Measurements from ENCODE around the gene CAND2.

The CAND2 gene

GRCh38 chr3:12798559-12799179 lies 2.2 kb downstream of the CAND2 start:
- no peaks in the 10 kb centered on the region for H3K36me3 ChIP-seq
- TF ChIP-seq CTCF (IDR thresholded peaks at IDR 0.05; ENCODE audit: low read depth, low read length): no peak
- H3K4me1 ChIP-seq: no peaks in the 10 kb centered on the region
- no peak for DNase-seq
- no peaks in the 10 kb centered on the region for H3K27me3 ChIP-seq
- no peak overlapping the region for H3K4me3 ChIP-seq (ENCODE audit: low read depth, low read length)
- H3K9me3 ChIP-seq: no peaks in the 10 kb centered on the region

- no peak overlapping the region for H3K4me3 ChIP-seq (ENCODE audit: low read depth, low read length)
- no peak for DNase-seq
- H3K36me3 ChIP-seq: no peaks in the 10 kb centered on the region
- H3K27me3 ChIP-seq: no peaks in the 10 kb centered on the region
- no peak for TF ChIP-seq CTCF (IDR thresholded peaks at IDR 0.05; ENCODE audit: low read depth, low read length)
- no peaks in the 10 kb centered on the region for H3K9me3 ChIP-seq
- no peaks in the 10 kb centered on the region for H3K4me1 ChIP-seq
Observed at GRCh38 chr3:12799525-12800440, 3.3 kb downstream of the CAND2 start.

- Histone ChIP-seq H3K4me3 (ENCODE audit: low read depth, low read length) (no peak overlapping the region), H3K36me3 (no peaks in the 10 kb centered on the region), H3K27me3 (no peaks in the 10 kb centered on the region), H3K4me1 (no peaks in the 10 kb centered on the region), H3K9me3 (no peaks in the 10 kb centered on the region)
- DNase-seq: no peak
- no peak for TF ChIP-seq CTCF (IDR thresholded peaks at IDR 0.05; ENCODE audit: low read depth, low read length)
Observed at GRCh38 chr3:12803371-12803770, 6.9 kb downstream of the CAND2 start.

GRCh38 chr3:12807066-12807465 lies 10.6 kb downstream of the CAND2 start:
- H3K9me3 ChIP-seq: no peaks in the 10 kb centered on the region
- no peak for TF ChIP-seq CTCF (IDR thresholded peaks at IDR 0.05; ENCODE audit: low read depth, low read length)
- DNase-seq: no peak
- H3K4me1 ChIP-seq: no peaks in the 10 kb centered on the region
- H3K27me3 ChIP-seq: no peaks in the 10 kb centered on the region
- no peak overlapping the region for H3K4me3 ChIP-seq (ENCODE audit: low read depth, low read length)
- no peaks in the 10 kb centered on the region for H3K36me3 ChIP-seq

GRCh38 chr3:12807601-12808359 lies 11.3 kb downstream of the CAND2 start:
- TF ChIP-seq CTCF (IDR thresholded peaks at IDR 0.05; ENCODE audit: low read depth, low read length): no peak
- Histone ChIP-seq H3K27me3 (no peaks in the 10 kb centered on the region), H3K9me3 (no peaks in the 10 kb centered on the region), H3K36me3 (no peaks in the 10 kb centered on the region), H3K4me3 (ENCODE audit: low read depth, low read length) (no peak overlapping the region), H3K4me1 (no peaks in the 10 kb centered on the region)
- no peak for DNase-seq
